ELR (cell line): ENCODE results near the gene DUSP3.

ENCODE experiments used
- DNase-seq: peaks from one replicate; pipeline ENCODE4 v3.0.0-alpha.2; 2015; ENCODE audit warnings: low read depth

Gene DUSP3

GRCh38 chr17:43768943-43769342 lies 9.8 kb downstream of the DUSP3 start:
- DNase-seq, result no peak

GRCh38 chr17:43768382-43768781 lies 10.4 kb downstream of the DUSP3 start:
- no peak for DNase-seq

GRCh38 chr17:43767713-43768059 lies 11.1 kb downstream of the DUSP3 start:
- DNase-seq, result no peak

- no peak for DNase-seq
These were observed 11.6 kb downstream of the DUSP3 start for GRCh38 chr17:43767053-43767712.

- DNase-seq, result peak; percentile 71
These were observed 12.2 kb downstream of the DUSP3 start for GRCh38 chr17:43766413-43767052.

- DNase-seq, result peak; percentile 94
These were observed 18.4 kb downstream of the DUSP3 start for GRCh38 chr17:43760254-43760852.

- no peak for DNase-seq
These were observed 18.9 kb downstream of the DUSP3 start for GRCh38 chr17:43759836-43760235.

GRCh38 chr17:43758497-43759174 lies 20.1 kb downstream of the DUSP3 start, which contains the start of gene SOST:
TSS of gene SOST (minus strand) at chr17:43758791. CDS start at chr17:43758741, 50 bp downstream.
- no peak for DNase-seq

GRCh38 chr17:43758086-43758485 lies 20.7 kb downstream of the DUSP3 start:
- DNase-seq, result no peak

- DNase-seq, result no peak
These were observed 21.6 kb downstream of the DUSP3 start for GRCh38 chr17:43757171-43757660.

GRCh38 chr17:43756201-43756600 lies 22.6 kb downstream of the DUSP3 start:
- DNase-seq, result no peak

- DNase-seq, result peak; percentile 26
These were observed 23.3 kb downstream of the DUSP3 start for GRCh38 chr17:43755389-43755875.

GRCh38 chr17:43754947-43755346 lies 23.8 kb downstream of the DUSP3 start:
- no peak for DNase-seq

GRCh38 chr17:43753493-43754129 lies 25.2 kb downstream of the DUSP3 start:
- DNase-seq, result peak; percentile 82

GRCh38 chr17:43750153-43750552 lies 28.6 kb downstream of the DUSP3 start:
- DNase-seq, result no peak

- no peak for DNase-seq
These were observed 33.2 kb downstream of the DUSP3 start for GRCh38 chr17:43745541-43745940.

- DNase-seq, result no peak
These were observed 37.1 kb downstream of the DUSP3 start for GRCh38 chr17:43741636-43742035.

GRCh38 chr17:43740541-43740940 lies 38.2 kb downstream of the DUSP3 start:
- peak; percentile 63 for DNase-seq

GRCh38 chr17:43737722-43738121 lies 41.1 kb downstream of the DUSP3 start:
- DNase-seq, result no peak

GRCh38 chr17:43736389-43736788 lies 42.4 kb downstream of the DUSP3 start:
- peak; percentile 37 for DNase-seq

- peak; percentile 64 for DNase-seq
These were observed 44.4 kb downstream of the DUSP3 start for GRCh38 chr17:43734376-43734775.

GRCh38 chr17:43733956-43734355 lies 44.8 kb downstream of the DUSP3 start:
- DNase-seq, result no peak
